ENCODE measurements around the gene KCNMB4.

The KCNMB4 gene

DNA sequence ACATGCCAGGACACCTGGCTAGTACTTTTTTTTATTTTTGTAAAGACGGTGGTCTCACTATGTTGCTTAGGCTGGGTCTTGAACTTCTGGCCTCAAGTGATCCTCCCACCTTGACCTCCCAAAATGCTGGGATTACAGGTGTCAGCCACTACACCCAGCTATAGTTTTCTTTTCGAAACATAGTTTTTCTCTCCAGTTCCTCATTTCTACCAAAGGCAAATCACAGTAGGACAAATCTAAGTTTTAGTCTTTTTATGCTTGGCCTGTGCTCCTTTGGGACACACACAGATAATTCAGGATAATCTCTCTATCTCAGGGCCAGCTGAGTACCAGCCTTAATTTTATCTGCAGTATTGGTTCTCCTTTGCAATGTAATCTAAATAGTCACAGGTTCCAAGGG, 100.7 kb downstream of the KCNMB4 start:
- TF ChIP-seq YY1 (IDR thresholded peaks at IDR 0.05; ENCODE audit: low read depth): no peak
- no peak for TF ChIP-seq CREB1 (IDR thresholded peaks at IDR 0.05; ENCODE audit: low read depth)
- TF ChIP-seq, protein P1, sequence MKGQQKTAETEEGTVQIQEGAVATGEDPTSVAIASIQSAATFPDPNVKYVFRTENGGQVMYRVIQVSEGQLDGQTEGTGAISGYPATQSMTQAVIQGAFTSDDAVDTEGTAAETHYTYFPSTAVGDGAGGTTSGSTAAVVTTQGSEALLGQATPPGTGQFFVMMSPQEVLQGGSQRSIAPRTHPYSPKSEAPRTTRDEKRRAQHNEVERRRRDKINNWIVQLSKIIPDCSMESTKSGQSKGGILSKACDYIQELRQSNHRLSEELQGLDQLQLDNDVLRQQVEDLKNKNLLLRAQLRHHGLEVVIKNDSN (IDR thresholded peaks at IDR 0.05): no peak
- TF ChIP-seq, protein P2, sequence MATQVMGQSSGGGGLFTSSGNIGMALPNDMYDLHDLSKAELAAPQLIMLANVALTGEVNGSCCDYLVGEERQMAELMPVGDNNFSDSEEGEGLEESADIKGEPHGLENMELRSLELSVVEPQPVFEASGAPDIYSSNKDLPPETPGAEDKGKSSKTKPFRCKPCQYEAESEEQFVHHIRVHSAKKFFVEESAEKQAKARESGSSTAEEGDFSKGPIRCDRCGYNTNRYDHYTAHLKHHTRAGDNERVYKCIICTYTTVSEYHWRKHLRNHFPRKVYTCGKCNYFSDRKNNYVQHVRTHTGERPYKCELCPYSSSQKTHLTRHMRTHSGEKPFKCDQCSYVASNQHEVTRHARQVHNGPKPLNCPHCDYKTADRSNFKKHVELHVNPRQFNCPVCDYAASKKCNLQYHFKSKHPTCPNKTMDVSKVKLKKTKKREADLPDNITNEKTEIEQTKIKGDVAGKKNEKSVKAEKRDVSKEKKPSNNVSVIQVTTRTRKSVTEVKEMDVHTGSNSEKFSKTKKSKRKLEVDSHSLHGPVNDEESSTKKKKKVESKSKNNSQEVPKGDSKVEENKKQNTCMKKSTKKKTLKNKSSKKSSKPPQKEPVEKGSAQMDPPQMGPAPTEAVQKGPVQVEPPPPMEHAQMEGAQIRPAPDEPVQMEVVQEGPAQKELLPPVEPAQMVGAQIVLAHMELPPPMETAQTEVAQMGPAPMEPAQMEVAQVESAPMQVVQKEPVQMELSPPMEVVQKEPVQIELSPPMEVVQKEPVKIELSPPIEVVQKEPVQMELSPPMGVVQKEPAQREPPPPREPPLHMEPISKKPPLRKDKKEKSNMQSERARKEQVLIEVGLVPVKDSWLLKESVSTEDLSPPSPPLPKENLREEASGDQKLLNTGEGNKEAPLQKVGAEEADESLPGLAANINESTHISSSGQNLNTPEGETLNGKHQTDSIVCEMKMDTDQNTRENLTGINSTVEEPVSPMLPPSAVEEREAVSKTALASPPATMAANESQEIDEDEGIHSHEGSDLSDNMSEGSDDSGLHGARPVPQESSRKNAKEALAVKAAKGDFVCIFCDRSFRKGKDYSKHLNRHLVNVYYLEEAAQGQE (IDR thresholded peaks at IDR 0.05; ENCODE audit: low read depth): no peak
- TF ChIP-seq FOXM1 (IDR thresholded peaks at IDR 0.05; ENCODE audit: borderline replicate concordance, low read depth): no peak
- TF ChIP-seq EGR1 (IDR thresholded peaks at IDR 0.05): no peak
- TF ChIP-seq CEBPB (IDR thresholded peaks at IDR 0.05): no peak
- no peak for TF ChIP-seq ZBTB7A (IDR thresholded peaks at IDR 0.05; ENCODE audit: low read depth)
- TF ChIP-seq TCF12 (IDR thresholded peaks at IDR 0.05; ENCODE audit: low read depth): no peak
- TF ChIP-seq TEAD4 (IDR thresholded peaks at IDR 0.05): no peak
- TF ChIP-seq, protein P3, sequence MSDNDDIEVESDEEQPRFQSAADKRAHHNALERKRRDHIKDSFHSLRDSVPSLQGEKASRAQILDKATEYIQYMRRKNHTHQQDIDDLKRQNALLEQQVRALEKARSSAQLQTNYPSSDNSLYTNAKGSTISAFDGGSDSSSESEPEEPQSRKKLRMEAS (IDR thresholded peaks at IDR 0.05): no peak
- no peak for TF ChIP-seq RAD21 (IDR thresholded peaks at IDR 0.05; ENCODE audit: low read depth)
- no peak for TF ChIP-seq NFIC (IDR thresholded peaks at IDR 0.05)
- TF ChIP-seq TAF1 (IDR thresholded peaks at IDR 0.05; ENCODE audit: low read depth): no peak
- TF ChIP-seq EP300 (IDR thresholded peaks at IDR 0.05; ENCODE audit: borderline replicate concordance): no peak

DNA sequence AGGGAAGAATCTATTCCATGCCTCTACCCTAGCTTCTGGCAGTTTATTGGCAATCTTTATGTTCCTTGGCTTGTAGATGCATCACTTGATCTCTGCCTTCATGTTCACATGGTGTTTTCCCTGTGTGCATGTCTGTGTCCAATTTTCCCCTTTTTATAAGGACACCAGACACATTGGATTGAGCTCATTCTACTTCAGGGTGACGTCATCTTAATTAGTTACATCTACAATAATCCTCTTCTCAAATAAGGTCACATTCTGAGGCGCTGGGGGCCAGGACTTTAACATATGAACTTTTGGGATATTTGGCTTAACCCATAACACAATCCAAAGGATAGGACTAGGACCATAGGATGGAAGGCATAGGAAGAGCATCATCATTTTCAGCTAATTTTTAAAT, 101.4 kb downstream of the KCNMB4 start:
- TF ChIP-seq FOXM1 (IDR thresholded peaks at IDR 0.05; ENCODE audit: borderline replicate concordance, low read depth) (no peak), TAF1 (IDR thresholded peaks at IDR 0.05; ENCODE audit: low read depth) (no peak), CEBPB (IDR thresholded peaks at IDR 0.05) (no peak), RAD21 (IDR thresholded peaks at IDR 0.05; ENCODE audit: low read depth) (no peak), YY1 (IDR thresholded peaks at IDR 0.05; ENCODE audit: low read depth) (no peak), TCF12 (IDR thresholded peaks at IDR 0.05; ENCODE audit: low read depth) (no peak), ZBTB7A (IDR thresholded peaks at IDR 0.05; ENCODE audit: low read depth) (no peak), CREB1 (IDR thresholded peaks at IDR 0.05; ENCODE audit: low read depth) (no peak), EP300 (IDR thresholded peaks at IDR 0.05; ENCODE audit: borderline replicate concordance) (no peak), EGR1 (IDR thresholded peaks at IDR 0.05) (no peak), NFIC (IDR thresholded peaks at IDR 0.05) (no peak), TEAD4 (IDR thresholded peaks at IDR 0.05) (no peak)
- TF ChIP-seq, protein P2 (IDR thresholded peaks at IDR 0.05; ENCODE audit: low read depth): no peak
- TF ChIP-seq, protein P1 (IDR thresholded peaks at IDR 0.05): no peak
- TF ChIP-seq, protein P3 (IDR thresholded peaks at IDR 0.05): no peak

DNA sequence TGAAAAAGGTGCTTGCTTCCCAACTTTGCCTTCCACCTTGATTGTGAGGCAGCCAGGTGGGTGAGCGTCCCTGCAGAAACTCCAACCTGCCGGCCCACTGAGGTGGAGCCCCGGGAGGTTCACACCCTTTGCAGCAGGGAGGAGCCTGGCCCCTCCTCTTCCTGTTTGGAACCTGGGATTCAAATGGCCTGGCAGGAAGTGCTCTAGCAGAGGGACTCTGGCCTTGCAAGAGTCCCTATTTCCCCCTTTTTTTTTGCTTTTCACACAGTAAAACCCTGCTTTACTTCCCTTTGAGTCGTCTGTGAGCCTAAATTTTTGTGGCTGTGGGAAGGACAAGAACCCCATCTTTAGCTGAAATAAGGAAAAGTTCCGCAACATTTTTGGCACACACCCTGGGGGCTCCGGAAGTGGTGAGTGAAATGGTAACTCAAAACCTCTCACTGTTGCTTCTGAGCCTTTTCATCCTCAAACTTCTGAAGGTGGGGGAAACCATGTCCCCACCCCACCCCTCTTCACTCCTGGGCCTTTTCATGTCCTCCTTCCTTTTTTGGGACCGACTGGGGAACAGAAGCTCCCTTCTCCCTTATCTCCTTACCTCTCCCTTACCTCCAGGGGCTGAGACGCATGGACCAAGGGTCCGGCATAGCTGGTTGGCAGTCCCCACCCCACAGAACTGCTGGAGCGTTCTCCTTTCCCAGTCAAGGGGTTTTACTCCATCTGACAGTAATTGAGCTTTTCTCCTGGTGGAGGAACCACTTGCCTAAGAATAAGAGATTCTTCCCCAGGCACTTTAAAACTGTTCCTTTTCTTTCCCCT, 102.0 kb downstream of the KCNMB4 start:
- TF ChIP-seq TAF1 (IDR thresholded peaks at IDR 0.05; ENCODE audit: low read depth): no peak

DNA sequence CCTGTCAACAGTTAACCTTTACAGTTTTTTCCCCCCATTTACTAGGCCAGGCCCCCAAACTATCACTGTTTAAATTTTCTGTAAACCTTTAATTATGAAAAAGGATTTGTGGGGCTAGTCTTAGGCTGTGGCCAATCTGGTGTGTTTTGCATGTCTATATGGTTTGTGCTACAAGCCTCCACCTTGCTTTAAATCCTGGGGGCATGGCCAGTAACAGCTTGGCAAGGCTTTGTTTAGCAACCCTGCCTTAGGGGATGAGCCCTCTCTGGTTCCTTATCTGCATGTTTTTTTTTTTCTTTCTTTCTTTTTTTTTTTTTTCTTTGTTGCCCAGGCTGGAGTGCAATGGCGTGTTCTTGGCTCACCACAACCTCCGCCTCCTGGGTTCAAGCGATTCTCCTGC, 102.7 kb downstream of the KCNMB4 start:
- TF ChIP-seq ZBTB7A (IDR thresholded peaks at IDR 0.05; ENCODE audit: low read depth): no peak
- TF ChIP-seq CEBPB (IDR thresholded peaks at IDR 0.05): no peak
- no peak for TF ChIP-seq TCF12 (IDR thresholded peaks at IDR 0.05; ENCODE audit: low read depth)
- TF ChIP-seq, protein P3 (IDR thresholded peaks at IDR 0.05): no peak
- TF ChIP-seq EGR1 (IDR thresholded peaks at IDR 0.05): no peak
- no peak for TF ChIP-seq CREB1 (IDR thresholded peaks at IDR 0.05; ENCODE audit: low read depth)
- no peak for TF ChIP-seq TAF1 (IDR thresholded peaks at IDR 0.05; ENCODE audit: low read depth)
- no peak for TF ChIP-seq TEAD4 (IDR thresholded peaks at IDR 0.05)
- TF ChIP-seq RAD21 (IDR thresholded peaks at IDR 0.05; ENCODE audit: low read depth): no peak
- TF ChIP-seq NFIC (IDR thresholded peaks at IDR 0.05): no peak
- TF ChIP-seq, protein P1 (IDR thresholded peaks at IDR 0.05): no peak
- TF ChIP-seq EP300 (IDR thresholded peaks at IDR 0.05; ENCODE audit: borderline replicate concordance): no peak
- no peak for TF ChIP-seq YY1 (IDR thresholded peaks at IDR 0.05; ENCODE audit: low read depth)
- no peak for TF ChIP-seq FOXM1 (IDR thresholded peaks at IDR 0.05; ENCODE audit: borderline replicate concordance, low read depth)
- TF ChIP-seq, protein P2 (IDR thresholded peaks at IDR 0.05; ENCODE audit: low read depth): no peak

Data from Ishikawa (cell line).